Stimulated activated CD8-positive, alpha-beta memory T cell treated with anti-CD3 and anti-CD28 coated beads, Interleukin-4, amount 100 ng/mL, for 4 hours (primary cell): ENCODE data around the gene CLIC4.
"Not testable (repeated sequence)": the region's sequence is repeated elsewhere in the genome, so short reads cannot be mapped to it uniquely, and the experiment has no call there.

Source experiments
- DNase-seq, 2 donors: peaks; one replicate each; pipeline ENCODE4 v3.0.0-alpha.2; 2020; ENCODE audit warnings: low read depth in 2 of 2, low spot score in 1 of 2

Gene CLIC4

DNA sequence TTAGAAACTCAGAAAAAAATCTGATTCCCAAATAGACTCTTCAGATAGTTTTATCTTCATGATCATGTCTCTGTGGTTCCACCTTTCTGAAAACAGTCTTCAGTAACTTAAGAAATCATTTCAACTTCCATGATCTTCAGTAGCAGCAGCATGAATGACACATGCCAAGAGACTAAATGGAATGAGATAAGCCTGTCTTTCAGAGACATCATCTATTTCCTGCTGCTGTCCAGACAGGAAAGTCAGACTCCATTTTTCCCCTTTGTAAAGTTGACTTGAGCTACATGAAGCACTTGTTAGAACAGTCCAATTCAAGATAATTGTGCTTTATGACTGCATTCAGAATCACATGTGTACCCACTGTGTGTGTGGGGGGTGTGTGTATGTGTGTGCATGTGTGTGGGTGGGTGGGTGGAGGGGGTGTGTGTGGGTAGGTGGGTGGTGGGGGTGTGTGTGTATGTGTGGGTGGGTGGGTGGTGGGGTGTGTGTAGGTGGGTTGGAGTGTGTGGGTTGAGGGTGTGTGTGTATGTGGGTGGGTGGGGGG lies 58.8 kb downstream of the CLIC4 start:
- DNase-seq: no peak

DNA sequence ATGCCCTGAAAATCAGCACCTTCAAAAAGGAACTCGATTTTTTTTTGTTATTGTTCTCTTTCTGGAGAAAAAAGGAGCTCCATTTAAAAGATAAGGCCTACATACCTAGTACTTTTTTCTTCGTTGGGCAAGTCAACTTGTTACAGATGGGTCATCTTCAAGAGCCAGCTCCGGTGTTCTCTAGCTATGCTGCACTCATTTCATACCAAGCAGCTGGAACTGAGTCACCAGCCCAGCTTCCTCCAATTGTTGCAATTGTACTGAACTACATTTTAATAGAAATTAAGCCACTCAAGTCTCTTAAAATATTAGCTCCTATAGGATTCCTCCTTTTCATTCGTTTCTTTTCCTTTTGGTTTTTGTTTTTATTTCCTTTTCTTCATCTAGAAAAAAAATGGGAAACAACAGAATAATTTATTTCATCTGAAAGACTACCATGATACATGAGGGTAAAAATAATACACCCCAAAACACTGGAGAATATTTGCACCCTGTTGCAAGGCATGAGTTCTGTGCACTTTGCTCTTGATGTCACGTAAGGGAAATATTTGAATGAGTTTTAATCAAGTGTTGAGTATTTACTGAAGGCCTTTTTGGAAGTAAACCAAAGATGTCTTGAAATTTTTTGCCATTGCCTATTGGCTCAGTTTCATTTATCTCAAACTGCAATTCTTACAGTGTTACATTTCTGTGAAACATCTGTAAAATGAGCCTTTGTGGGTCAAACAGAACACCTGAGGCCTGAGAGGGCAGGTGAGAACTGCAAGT lies 60.5 kb downstream of the CLIC4 start:
- DNase-seq: no peak

DNA sequence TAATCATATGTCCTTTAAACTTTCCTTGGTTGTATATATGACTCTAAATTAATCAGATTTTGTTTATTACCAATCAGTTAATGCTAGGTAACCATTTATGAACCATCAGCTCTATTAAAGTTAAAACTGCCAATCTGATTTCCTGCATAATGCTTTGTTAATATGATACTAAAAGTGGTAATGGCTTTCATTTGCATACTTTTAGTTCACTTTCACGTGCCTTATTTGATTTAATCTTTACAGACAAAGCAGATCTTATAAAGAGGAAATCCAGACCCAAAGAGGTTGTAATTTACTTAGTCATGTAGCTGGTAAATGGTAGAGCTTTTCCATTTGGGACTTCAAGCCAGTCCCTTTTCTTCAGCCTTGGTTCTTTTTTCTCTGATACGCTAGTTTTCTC lies 61.3 kb downstream of the CLIC4 start:
- no peak for DNase-seq

DNA sequence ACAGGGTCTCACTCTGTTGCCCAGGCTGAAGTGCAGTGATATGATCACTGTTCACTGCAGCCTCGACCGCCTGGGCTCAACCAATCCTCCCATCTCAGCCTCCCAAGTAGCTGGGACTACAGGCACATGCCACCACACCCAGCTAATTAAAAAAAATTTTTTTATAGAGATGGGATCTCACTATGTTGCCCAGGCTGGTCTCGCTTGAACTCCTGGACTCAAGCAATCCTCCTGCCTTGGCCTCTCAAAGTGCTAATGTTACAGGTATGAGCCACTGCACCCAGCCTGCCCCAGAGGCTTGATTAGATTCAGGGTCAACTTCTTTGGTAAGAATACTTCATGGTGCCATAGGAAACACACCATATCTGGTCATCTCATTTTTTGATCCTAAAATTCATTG lies 66.2 kb downstream of the CLIC4 start:
- DNase-seq: not testable (repeated sequence)

GRCh38 chr1:24820221-24820620 lies 75.0 kb downstream of the CLIC4 start:
- not testable (repeated sequence) for DNase-seq

DNA sequence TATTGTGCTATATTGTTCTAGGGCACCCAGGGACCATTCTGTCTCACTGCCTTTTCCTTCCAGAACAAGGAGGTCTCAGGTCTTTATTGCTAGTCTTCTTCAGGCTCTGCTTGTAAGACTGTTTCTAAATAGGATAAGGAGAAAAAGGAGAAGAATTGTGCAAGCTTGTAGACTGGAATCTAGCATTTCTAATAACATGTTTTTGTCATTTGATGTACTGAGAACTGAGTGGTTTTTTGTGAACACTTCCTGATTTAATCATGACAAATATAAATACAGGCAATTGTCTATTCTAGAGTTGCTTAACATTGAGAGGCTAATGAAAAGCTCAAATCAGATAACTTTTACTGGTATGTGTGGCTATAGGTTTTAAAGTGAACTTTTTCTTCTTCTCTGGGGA lies 77.6 kb downstream of the CLIC4 start:
- DNase-seq: no peak

DNA sequence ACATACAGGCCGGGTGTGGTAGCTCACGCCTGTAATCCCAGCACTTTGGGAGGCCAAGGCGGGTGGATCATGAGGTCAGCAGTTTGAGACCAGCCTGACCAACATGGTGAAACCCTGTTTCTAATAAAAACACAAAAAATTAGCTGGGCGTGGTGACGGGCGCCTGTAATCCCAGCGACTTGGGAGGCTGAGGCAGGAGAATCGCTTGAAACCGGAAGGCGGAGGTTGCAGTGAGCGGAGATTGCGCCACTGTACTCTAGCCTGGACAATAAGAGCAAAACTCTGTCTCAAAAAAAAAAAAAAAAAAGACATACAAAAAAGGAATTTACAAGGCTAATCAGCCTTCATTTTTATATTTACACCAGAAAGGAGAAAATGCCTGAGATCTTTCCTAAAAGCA lies 78.2 kb downstream of the CLIC4 start:
- DNase-seq: not testable (repeated sequence)

DNA sequence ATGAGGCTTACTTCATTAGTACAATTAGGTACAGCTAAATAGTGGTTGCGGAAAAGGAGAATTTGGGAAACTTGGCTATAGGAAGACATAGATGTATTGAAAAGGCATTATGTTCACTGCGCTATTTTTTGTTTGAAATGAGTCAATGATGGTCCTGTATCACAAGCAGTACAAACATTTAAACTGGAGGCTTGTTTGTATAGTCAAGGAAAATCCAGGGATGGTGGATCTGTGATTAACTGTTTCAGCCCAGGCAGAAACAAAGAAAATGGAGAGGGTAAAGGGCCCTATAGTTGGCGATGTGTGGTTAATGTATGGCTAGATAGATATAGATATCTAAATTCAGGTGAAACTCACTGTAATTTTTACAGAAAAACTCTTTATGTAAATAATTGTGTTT lies 79.9 kb downstream of the CLIC4 start:
- DNase-seq: no peak

DNA sequence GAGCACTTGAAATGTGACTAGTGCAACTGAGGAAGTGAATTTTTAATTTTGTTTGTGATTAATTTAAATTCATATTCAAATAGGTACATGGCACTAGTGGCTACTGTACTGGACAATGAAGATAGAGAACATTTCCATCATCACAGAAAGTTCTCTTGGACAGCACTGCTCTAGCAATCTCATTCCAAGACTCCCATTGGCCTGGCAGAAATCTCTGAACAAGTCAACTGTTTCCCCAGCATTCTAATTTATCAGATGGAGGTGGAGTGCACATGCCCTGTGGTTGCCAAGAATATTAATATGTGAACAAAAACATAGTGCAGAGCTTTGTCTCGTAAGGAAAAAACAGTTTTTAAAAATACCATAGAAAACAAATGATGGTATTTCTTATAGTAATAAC lies 81.3 kb downstream of the CLIC4 start:
- DNase-seq: no peak

- DNase-seq: no peak
Measured at GRCh38 chr1:24827379-24828135, 82.3 kb downstream of the CLIC4 start.

DNA sequence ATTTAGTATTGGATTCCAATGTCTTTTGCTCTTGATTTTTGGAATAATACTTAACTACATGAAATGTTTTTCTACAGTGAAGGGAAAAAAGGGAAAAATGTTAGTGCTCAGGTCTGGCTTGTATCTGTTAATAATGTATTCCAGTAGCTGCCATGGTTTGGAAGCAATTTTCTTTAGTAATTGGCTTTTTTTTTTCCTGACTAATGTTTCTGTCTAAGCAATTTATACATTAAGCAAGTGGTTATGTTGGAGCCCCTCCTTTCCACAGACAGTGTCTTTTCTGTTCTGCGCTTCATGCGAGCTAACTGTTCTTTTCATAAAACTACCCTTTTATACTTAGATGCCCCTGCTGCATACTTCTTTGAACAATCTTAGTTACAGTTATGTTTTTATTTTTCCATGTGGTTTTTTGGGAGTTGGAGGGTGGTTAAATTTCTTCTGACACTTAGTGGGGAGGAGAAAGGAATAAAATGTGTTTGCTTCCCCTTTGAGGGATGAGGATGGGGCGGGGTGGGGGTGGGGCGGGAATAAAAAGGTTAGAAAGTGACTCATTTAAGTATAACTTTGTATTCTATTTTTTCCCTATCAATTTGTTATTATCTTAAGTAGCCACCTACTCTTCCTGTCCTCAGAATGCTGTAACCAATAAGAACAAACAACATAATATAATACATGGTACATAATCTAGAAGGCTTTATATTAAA lies 83.1 kb downstream of the CLIC4 start:
- DNase-seq: no peak

GRCh38 chr1:24828887-24829192 lies 83.6 kb downstream of the CLIC4 start:
- no peak for DNase-seq

DNA sequence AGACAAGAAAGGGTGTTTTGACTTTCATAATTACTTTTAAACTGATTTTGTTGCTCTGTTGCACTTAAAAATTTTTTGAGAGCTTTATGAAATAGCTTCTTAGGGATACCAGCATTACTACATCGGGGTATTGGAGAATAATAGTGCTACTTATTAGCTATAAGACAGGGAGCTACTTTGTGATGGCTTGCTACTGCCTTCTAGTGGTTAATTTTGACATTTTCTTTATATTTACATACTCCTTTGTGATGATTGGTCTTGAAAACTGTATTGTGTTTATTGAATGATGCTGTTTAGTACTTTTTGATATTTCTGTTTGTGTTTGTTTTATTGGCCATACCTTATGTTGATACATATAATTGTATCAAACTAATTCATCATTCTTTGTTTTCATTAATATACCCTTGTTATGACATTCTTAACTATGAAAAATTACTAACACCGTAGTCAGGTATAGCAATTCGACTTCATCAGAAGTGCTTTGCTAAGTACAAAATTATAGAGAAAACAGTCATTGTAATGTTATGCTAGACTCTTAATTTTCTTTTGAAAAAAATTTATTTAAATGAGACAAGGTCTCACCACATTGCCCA lies 85.5 kb downstream of the CLIC4 start:
- DNase-seq: no peak

- DNase-seq: no peak
Measured at GRCh38 chr1:24841593-24841992, 96.3 kb downstream of the CLIC4 start.

- DNase-seq: no peak
Measured at GRCh38 chr1:24846671-24847070, 101.4 kb downstream of the CLIC4 start.

GRCh38 chr1:24847995-24848881 lies 103.0 kb downstream of the CLIC4 start:
- peak; percentile 76 to 81 for DNase-seq

- no peak for DNase-seq
Measured at GRCh38 chr1:24849672-24850295, 104.5 kb downstream of the CLIC4 start.

- no peak for DNase-seq
Measured at GRCh38 chr1:24850328-24850920, 105.2 kb downstream of the CLIC4 start.

DNA sequence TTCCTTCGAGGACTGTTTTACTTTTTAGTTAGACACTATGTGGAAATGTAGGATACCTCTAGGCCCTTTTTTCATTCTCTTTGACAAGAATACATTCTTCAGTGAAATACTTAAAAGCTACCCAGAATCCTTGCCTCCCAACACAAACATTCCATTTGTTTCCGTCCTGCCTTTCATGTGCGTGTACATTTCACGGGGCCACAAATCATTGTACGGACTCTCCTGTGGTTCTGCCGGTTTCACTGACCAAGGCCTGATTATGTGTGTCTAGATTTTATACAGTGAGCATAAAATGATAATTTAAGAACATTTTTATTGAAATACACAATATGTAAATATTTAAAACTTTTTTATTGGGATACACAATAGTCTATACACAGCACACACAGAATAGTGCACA lies 108.4 kb downstream of the CLIC4 start:
- no peak for DNase-seq

DNA sequence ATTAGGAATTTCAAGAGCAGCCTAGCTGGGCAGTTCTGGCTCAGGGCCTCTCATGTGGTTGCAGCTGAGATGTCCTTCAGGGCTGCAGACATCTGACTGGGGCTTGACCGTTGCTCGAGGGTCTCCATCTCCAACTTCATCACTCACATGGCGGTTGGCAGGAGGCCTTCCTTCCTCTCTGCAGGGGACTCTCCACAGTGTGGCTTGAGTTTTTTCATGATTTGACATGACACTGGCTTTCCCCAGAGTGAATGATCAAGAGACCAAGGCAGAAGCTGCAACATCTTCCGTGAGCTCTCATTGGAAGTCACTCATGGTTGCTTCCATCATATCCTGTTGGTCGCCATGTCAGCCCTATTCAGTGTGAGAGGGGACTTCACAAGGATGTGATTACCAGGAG lies 110.2 kb downstream of the CLIC4 start:
- DNase-seq: no peak
